Stimulated activated CD8-positive, alpha-beta memory T cell treated with anti-CD3 and anti-CD28 coated beads, Interleukin-7, amount 100 ng/mL, for 1 hour (primary cell): ENCODE measurements around the gene LSP1.
"Not testable (repeated sequence)": the region's sequence is repeated elsewhere in the genome, so short reads cannot be mapped to it uniquely, and the experiment has no call there.

Experiments
- DNase-seq, 2 donors: peaks; one replicate each; pipeline ENCODE4 v3.0.0-alpha.2; 2020; ENCODE audit warnings: low read depth in 2 of 2

Gene LSP1

DNA sequence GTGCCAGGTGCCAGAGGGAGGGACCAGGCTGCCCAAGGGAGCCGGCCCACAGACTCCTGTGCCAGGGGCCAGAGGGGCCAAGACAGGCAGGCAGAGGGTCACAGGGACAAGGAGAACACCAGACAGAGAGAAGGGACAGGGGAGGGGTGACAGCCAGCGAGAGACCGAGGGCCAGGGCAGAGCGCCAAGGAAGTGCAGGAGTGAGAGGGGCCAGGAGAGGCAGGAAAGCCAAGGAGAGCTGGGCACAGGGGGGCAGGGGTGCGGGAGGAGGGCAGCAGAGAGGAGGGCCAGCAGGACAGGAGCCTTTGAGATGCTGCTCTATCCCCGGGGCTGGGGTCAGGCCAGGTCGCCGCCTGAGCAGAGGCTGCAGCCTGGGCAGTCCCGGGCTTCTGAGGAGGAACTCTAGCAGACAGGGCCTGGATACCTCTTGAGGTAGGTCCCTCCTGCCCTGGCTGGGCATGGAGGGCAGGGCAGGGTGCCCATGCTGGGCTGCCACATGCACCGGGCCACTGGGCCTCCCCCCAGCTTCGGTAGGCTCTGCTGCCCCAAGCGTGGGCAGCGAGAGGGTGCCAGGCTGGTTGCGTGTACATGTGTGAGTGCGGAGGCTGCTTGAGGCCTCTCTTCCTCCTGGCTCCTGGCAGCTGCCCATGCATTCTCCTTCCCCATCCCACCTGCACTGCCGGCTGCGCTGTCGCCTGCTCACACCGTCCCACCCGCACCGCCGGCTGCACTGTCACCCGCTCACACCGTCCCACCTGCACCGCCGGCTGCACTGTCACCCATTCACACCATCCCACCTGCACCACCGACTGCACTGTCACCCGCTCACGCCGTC, 12.2 kb downstream of the LSP1 start:
- DNase-seq = no peak

DNA sequence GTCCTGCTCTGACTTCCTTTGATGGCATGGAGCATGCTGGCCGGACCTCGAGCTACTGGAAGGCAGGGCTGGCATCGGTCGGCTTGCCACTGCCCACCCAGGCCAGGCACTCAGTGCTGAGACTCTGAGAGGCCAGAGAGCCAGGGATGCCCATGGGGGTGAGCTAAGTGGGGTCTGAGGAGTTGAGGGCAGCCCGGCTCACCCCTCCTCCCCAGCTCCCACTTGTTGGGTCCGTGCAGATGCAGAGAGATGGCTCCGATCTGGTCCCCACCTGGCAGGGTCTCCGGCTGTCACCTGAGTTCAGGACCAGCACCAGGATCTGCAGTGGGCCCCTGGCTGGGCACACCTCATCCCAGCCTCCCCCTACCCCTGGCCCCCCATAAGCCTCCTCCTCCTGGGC, 13.3 kb downstream of the LSP1 start:
- no peak for DNase-seq

DNA sequence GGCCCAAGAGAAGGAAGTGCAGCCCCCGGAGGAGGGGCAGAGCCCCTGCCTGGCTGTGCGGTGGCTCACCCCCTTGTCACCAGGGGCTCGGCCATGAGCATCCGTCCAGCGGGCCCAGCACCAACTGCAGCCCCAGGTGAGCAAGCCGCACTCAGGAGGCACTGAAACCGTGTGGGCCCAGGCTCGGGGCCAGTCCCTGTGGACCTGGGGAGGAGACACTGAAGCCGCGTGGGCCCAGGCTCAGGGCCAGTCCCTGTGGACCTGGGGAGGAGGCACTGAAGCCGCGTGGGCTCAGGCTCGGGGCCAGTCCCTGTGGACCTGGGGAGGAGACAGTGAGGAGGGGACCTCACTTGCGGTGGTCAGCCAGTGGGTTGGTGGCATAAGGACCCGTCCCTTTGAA, 13.9 kb downstream of the LSP1 start:
- no peak for DNase-seq

DNA sequence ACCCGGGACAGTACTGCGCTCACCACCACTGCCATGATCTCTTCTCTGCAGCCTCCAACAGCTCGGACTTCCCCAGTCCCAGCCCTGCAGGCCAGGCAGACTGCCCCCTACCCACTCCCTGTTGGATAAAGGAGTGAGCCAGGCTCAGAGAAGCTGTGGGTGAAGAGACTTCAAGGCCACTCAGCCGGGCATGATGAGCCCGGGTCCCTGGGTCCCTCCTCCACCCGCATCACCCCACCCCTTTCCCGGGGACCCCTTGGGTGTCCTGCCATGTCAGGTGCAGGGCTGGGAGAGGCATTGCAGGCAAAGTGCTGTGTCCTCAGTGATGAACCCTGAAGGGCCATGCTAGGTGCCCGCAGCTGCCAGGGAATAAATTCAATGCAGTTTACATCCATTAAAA, 14.5 kb downstream of the LSP1 start:
- no peak for DNase-seq

DNA sequence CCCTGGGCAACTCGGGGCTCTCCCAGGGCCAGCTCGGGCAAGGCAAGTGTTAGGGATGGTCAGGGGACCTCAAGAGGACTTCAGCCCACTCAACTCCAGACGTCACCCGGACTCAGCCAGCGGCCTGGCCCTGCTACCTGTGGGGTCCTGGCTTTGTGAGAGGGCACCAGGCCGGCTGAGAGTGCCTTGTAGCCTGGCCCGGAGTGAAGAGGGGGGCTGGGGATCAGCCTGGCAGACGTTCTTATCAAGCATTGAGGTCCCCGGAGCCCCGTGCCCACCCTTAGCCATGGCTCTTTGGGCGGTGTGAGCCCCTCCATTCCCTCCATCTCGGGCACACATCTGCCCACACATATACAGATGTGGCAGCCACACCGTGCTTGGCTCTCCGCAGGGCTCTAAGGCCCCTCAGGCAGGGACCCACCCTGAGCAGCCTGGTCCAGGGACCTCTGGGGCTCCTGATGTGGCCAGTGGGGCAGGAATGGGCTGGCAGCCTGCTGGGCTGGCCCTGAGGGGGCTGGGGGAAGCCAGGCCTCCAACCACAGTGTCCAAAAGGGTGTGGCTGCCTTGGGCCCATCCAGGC, 15.3 kb downstream of the LSP1 start:
- DNase-seq = no peak

DNA sequence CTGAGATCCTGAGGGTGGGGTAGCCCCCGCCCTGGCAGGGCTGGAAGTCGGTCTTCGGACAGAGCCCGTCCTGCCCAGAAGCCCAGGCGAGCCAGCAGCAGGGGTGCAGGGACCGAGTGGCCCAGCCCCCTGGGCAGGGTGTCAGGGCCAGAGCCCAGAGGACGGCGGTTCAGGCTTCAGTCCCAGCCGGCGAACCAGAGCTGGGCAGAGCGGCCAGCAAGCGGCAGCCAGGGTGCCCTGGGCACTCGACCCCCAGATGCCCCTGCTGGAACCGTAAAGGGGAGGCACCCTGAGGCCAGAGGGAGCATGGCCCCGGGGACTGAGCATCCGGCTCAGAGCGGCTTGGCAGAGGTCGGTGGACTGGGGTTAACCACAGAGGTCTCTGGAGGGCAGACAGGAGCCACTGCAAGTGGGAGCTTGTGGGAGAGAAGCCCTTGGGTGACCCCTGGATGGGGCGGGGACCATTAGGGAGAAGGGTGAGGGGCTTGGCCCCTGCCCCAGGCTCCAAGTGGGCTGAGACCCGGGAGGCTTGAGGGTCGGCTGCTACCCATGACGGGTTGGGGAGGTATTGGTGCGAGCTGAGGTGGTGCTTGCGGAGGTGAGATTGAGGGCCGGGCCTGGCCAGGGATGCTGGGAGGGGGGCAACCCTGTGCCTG, 15.9 kb downstream of the LSP1 start:
- DNase-seq = no peak

DNA sequence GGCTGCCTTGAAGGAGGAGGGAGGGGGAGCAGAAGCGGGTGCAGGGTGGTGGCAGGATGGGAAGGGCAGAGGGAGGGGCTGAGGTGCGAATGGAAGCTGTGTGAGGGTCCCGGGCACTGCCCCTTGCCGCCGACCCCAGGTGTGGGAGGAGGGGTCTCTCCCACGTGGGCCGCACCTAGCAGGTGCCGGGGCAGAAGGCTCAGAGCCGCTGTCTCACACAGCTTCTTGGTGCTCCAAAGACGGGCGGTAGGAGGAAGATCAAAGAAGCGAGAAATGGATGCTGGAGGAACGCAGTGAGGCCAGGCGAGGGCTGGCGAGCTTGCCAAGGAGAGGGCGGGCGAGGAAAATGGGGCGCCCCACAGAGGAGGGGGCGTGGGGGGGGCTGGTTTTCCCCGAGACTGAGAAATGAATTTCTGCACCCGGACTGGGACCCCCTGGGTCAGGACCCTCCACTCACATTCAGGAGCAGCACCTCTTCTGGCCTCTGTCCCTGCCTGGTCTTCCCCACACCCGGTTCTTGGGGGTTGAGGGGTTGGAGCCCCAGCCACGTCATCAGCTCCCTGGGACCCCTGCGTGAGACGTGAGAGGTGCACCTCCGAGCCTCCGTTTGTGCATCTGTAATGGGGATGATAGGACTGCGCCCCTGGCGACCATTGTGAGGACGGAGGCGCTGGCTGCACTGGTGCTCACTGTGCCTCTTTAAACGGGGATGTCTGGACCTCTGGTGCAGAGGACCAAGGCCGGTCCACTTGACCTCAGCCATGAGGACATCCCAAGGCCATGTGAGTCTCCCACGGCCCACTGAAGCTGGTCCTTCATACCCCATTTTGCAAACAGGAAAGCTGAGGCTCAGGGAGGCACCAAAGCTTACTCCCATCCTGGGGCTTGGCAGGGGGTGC, 16.8 kb downstream of the LSP1 start:
- DNase-seq = no peak

DNA sequence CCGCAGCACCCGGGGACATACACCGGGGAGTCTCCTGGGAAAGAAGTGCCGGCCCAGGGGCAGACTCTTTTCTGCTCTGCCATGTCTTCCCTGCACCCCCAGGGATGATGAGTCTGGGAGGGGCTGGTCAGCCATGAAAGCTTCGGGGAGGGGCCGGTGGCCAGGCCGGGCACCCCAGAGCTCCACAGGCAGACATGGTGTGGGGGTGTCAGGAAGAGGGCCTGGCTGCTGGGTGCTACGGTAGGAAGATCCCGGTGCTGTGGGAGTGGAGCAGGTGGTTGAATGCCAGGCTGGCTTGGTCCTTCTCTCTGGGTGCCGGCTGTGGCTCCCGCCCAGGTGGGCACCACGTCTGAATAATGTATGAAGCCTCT, 17.4 kb downstream of the LSP1 start:
- DNase-seq = no peak

DNA sequence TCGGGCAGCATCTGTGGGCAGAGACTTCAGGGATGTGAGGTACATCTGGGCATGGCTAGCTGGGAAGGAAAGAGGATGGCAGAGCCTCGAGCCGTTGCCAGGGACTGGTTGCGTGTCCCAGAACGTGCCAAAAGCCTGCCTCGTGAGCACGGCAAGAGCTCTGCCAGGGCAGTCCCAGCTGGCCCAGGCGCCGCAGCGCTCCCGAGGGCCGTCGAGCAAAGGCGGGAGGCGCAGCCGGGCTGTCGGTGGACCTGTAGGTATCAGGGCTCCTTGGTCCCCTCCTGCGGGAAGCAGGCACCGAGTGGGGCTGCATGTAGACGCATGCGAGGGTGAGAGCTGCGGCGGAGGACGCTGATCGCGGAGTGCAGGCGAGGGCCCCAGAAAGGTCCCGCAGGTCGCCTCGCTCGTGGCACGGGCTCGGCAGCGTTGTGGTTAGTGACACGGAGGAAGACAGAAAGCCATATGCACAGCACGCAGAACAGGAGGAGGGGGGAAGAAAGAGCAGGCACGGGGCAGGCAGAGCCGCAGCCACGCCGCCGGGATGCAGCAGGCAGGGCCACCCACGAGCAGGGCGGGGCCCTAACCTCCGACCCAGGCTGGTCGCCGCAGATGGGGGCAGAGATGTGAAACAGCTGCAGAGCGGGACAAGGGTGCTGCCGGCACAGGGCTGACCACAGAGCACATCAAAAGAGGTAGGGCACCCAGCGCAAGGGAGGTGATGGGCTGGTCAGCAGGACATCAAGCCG, 18.0 kb downstream of the LSP1 start:
- DNase-seq = no peak

DNA sequence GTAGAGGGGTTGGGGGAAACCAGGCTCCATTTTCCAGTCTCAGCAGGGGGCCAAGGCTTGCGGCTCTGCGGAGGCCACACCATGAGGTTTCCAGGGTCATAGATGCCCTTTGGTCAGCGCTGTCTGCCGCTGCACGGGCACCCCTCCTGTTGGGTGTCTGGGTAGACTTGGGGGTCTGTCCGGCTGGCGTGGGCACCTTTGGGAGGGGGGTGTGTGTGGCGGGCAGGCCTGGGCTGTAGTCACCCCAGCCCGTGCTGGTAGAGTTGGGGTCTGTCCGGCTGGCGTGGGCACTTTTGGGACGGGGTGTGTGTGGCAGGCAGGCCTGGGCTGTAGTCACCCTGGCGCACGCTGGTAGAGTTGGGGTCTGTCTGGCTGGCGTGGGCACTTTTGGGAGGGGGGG, 18.6 kb downstream of the LSP1 start:
- DNase-seq = no peak

DNA sequence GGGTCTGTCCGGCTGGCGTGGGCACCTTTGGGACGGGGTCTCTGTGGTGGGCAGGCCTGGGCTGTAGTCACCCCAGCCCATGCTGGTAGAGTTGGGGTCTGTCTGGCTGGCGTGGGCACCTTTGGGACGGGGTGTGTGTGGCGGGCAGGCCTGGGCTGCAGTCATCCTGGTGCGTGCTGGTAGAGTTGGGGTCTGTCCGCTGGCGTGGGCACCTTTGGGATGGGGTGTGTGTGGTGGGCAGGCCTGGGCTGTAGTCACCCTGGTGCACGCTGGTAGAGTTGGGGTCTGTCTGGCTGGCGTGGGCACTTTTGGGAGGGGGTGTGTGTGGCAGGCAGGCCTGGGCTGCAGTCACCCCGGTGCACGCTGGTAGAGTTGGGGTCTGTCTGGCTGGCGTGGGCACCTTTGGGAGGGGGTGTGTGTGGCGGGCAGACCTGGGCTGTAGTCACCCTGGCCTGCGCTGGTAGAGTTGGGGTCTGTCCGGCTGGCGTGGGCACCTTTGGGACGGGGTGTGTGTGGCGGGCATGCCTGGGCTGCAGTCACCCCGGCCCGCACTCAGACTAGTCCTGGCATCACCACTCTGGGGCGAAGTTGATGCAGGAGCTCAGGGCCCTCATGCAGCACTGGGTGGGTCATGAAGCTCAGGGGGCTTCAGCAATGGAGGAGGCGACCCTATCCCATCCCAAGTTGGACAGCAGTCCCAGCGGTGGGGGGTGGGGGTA, 19.5 kb downstream of the LSP1 start:
- no peak for DNase-seq

DNA sequence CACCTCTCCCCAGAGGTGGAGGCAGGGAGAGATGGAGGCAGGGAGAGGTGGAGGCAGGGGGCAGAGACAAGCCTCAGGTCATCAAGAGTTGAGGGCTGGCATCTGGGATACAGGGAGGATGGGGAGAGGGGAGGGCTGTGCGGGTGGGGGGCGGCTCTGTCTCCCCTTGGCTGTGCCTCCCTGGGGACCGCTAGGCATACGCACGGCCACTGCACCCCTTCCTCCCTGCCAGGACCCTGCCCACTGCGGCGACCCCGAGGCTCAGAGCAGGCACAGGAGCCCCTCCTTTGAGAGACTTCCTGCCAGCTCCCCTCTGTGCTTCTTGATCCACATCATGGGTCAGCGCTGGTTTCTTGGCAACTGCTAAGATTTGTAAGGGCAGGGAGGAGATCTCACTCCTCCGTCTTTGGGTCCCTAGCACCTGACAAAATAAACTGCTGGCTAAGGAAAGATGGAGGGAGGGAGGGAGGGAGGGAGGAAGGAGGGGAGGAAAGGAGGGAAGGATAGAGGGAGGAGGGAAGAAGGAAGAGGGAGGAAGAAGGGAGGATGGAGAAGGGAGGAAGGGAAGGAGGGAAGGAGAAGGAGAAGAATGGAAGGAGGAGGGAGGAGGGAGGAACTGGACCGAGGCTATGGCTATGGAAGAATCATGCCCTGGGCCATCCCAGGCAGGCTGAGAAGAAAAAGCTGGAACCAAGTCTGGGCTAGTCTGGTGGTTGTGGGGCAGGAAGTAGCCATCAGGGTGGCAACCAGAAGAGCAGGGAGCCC, 20.3 kb downstream of the LSP1 start:
- DNase-seq = no peak

DNA sequence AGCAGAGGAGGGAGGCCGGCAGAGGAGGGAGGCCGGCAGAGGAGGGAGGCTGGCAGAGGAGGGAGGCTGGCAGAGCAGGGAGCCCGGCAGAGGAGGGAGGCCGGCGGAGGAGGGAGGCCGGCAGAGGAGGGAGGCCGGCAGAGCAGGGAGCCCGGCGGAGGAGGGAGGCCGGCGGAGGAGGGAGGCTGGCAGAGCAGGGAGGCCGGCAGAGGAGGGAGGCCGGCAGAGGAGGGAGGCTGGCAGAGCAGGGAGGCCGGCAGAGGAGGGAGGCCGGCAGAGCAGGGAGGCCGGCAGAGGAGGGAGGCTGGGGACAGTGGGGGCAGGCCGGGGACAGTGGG, 20.9 kb downstream of the LSP1 start:
- not testable (repeated sequence) for DNase-seq

DNA sequence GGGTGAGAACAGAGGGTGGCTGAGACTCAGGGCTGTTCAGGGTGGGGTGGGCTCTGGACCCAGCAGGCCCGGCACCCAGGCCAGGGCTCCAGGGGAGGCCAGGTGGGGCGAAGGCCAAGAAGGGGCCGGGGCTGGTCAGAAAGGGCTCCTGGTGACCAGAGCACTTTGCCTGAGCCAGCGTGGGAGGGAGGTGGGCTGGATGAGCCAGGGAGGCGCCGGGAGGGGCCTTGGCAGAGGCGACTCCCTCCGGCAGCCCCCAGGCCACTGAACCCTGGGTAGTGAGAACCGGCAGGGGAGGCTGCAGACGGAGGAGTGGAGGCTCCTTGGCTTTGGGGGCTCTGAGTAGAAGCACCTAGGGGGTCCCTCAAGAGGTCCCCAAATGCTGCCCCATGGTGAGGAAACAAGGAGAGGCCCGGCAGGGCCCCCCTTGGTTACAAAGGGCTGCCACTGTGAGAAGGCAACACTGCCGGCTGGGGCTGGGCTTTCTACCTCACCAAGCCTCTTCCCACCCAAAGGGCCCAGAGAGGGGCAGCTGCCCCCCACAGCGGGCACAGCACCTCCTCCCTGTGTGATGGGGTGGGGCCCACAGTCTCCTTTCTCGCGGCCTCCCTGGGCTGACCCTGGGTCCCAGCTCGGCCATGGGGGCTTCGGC, 21.7 kb downstream of the LSP1 start:
- not testable (repeated sequence) for DNase-seq

DNA sequence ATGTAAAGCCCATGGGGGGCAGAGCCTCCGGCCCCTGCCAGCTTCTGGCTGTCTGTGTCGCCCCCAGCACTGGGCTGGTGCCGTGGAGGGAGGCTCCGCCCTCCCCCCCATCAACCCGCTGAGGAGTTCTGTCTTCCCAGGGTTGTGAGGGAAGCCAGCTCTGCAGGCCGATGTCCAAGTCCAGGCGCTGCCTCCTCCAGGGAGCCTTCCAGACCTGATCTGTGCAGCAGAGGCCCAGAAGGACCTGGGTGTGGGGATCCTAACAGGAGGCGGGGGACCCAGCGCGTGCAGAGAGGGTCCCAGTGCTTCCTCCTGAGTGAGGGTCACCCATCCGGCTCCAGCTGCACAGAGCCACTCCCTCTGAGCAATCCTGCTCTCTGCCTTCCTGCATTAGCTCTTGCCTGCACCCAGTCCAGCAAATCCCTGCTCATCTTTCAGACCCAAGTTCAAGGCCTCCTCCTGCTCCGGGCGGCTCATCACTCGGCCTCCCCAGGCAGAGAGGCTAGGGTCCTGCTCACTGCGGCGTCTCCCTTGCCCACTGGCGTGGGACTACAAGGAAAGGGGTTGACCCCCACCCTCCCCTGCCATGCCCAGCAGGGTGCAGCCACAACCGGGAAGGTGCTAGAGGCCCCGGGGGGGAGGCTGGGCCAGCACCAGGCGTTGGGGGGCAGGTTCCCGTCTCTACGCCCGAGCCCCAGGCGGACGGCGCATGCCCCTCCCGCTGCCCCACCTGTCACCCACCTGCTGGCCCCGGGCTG, 22.4 kb downstream of the LSP1 start:
- DNase-seq = no peak

DNA sequence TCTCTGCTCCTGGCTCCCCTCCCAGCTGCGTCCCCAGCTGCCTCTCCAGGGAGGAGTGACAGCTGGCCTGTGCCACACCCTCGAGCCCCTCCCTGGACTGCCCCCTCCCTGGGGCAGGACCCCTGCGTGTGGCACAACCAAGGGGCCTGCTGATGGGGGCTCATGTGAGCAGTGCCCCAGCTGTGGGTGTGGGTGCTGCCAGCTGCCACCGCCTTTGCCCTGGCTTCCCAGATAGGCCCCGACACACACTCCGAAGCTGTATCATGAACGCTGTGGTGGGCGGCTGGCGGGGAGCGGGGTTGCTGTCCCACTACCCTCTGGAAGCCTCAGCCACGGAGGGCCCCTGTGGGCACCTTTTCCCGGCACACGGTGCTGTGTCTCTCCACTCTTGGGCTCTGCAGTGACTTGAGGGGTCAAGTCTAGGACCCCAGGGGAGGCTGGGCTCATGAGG, 23.0 kb downstream of the LSP1 start:
- DNase-seq = not testable (repeated sequence)

DNA sequence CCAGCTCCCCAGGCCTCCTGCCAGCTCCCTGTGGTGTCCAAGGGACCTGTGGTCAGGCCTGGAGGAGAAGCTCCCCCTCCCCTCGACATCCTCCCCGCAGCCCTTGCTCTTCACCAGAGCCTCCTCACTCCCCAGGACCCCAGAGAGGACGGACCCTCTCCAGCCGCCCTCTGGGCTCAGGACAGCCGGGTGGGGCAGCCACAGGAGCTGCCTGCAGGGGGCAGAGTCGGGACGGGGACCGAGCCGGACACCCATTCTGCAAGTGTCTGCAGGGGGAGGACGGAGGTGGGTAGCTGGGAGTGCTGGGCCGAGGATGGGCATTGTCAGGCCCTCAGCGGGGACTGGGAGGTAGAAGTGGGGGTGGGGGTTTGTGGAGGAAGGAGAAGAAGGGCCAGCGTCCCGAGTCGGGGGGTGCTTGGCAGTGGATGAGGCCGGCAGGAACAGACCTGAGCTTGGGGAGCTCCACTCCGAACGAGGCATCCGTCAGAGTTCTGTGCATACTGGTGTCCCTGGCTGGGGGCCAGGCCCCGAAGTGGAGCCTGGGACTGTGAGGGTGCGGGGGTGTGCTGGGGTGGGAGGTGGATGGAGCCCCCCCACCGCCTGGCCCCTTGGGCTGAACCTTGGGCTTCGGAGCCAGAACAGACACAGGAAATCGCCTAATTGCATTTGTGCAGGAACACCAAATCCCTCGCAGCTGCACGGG, 23.6 kb downstream of the LSP1 start:
- DNase-seq = no peak
